ENCODE data around the gene CPA2.

GRCh38 chr7:130319541-130319940, 52.9 kb downstream of the CPA2 start:
- TF ChIP-seq, protein P1, sequence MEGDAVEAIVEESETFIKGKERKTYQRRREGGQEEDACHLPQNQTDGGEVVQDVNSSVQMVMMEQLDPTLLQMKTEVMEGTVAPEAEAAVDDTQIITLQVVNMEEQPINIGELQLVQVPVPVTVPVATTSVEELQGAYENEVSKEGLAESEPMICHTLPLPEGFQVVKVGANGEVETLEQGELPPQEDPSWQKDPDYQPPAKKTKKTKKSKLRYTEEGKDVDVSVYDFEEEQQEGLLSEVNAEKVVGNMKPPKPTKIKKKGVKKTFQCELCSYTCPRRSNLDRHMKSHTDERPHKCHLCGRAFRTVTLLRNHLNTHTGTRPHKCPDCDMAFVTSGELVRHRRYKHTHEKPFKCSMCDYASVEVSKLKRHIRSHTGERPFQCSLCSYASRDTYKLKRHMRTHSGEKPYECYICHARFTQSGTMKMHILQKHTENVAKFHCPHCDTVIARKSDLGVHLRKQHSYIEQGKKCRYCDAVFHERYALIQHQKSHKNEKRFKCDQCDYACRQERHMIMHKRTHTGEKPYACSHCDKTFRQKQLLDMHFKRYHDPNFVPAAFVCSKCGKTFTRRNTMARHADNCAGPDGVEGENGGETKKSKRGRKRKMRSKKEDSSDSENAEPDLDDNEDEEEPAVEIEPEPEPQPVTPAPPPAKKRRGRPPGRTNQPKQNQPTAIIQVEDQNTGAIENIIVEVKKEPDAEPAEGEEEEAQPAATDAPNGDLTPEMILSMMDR (IDR thresholded peaks at IDR 0.05; ENCODE audit: low read depth, low read length), result no peak
- TF ChIP-seq POLR2A (IDR thresholded peaks at IDR 0.05; ENCODE audit: extremely low read depth, insufficient read length), result no peak
- no peak for TF ChIP-seq MYC (IDR thresholded peaks at IDR 0.05; ENCODE audit: low read depth, low read length)
- TF ChIP-seq, protein P2, sequence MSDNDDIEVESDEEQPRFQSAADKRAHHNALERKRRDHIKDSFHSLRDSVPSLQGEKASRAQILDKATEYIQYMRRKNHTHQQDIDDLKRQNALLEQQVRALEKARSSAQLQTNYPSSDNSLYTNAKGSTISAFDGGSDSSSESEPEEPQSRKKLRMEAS (IDR thresholded peaks at IDR 0.05; ENCODE audit: low read depth, low read length), result no peak
